ENCODE results near the gene HSPBP1. TPM values are rescaled to one million over a fixed set of nuclear protein-coding genes. Genes with fewer than 3 reads are reported as not detected.

Gene HSPBP1
- total and polyA plus RNA-seq, 9 of the 15 experiments (the other 6 are each of a cell fraction or from before 2014, with no cell fraction given), result 0.83 to 81.3 (median 21.8) TPM

DNA sequence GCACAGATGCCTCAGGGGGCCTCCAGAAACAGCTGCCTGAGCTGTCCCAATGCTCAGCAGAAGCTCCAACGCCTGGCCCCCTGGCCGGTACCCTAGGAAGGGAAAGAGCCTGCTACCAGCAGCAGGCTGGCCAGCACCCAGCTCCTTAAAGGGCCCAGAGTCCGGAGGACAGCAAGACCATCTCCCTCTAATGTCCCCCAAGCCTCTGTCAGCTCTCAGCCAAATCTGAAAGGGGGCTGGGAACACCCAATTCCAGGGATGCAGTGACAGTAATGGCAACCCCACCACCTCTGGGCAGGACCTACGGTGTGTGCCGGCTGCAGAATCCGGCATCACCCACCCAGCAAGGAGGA is 25.3 kb downstream of the HSPBP1 start:
- Histone ChIP-seq H3K9me3 (replicated peaks; ENCODE audit: control insufficient read depth, insufficient read depth, low read depth, low read length) (no peaks in the 10 kb centered on the region), H3K9ac (ENCODE audit: insufficient read depth in 1 of 2, low read depth in 2 of 2, low read length in 2 of 2) (peak overlapping the region in 1 of 2 experiments; percentile 80; a peak in 2 of 4 replicates), H3K36me3 (ENCODE audit: control insufficient read depth, insufficient read depth, low read length) (peaks cover 70% of the 10 kb centered on the region), H3K27ac (ENCODE audit: extremely low read depth, low read depth, low read length) (peak overlapping the region; percentile 20; the same call in 1 of the 3 replicates), H3K4me2 (ENCODE audit: insufficient read depth, low read length) (no peak overlapping the region), H4K20me1 (replicated peaks; ENCODE audit: control insufficient read depth, insufficient read depth, low read length) (peaks cover 66% of the 10 kb centered on the region), H3K9me1 (ENCODE audit: control insufficient read depth, insufficient read depth, low read length) (peaks cover 9% of the 10 kb centered on the region), H3K27me3 (ENCODE audit: control insufficient read depth in 2 of 2, insufficient read depth in 2 of 2, low read length in 2 of 2) (no peaks in the 10 kb centered on the region), H2AFZ (ENCODE audit: low read depth, low read length) (no peak overlapping the region), H3K4me3 (no peak overlapping the region), H3K4me1 (replicated peaks in 1 of 2; ENCODE audit: control insufficient read depth in 2 of 2, insufficient read depth in 2 of 2, low read length in 2 of 2) (peaks cover 27 to 54% of the 10 kb centered on the region in 2 experiments; a peak in 4 of 5 replicates), H3K79me2 (ENCODE audit: control insufficient read depth, insufficient read depth, low read length) (peaks cover 93% of the 10 kb centered on the region)
- intact Hi-C loops (cut with micrococcal nuclease) (no loop called here), in situ Hi-C loops (cut with MboI) (no loop called here)
- no TSS peak for BruUV-seq (replicated peaks)
- ChIA-PET CTCF (ENCODE audit: low intra/inter-chr PET ratio) (no interaction called here), POLR2A (interaction anchor here (0.6 to 2.1 kb wide), 7 partner anchors 9 to 199 kb away, joined by 3 to 7 read pairs (median 5); partner anchors contain the start of gene HSPBP1)
- 87% methylated on average over 6 of the region's 6 CpGs for WGBS (ENCODE audit: insufficient coverage, low coverage, missing lambda C conversion rate)
- ATAC-seq (no peak), DNase-seq (ENCODE audit: extremely low read depth in 1 of 4, low spot score in 3 of 4) (no peak), FAIRE-seq (no peak)
- TF ChIP-seq, protein P1, sequence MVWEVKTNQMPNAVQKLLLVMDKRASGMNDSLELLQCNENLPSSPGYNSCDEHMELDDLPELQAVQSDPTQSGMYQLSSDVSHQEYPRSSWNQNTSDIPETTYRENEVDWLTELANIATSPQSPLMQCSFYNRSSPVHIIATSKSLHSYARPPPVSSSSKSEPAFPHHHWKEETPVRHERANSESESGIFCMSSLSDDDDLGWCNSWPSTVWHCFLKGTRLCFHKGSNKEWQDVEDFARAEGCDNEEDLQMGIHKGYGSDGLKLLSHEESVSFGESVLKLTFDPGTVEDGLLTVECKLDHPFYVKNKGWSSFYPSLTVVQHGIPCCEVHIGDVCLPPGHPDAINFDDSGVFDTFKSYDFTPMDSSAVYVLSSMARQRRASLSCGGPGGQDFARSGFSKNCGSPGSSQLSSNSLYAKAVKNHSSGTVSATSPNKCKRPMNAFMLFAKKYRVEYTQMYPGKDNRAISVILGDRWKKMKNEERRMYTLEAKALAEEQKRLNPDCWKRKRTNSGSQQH (CRISPR knock-in tag; IDR thresholded peaks at IDR 0.05), result no peak
- TF ChIP-seq ZKSCAN8 (CRISPR knock-in tag; IDR thresholded peaks at IDR 0.05), result no peak
- TF ChIP-seq, protein P2, sequence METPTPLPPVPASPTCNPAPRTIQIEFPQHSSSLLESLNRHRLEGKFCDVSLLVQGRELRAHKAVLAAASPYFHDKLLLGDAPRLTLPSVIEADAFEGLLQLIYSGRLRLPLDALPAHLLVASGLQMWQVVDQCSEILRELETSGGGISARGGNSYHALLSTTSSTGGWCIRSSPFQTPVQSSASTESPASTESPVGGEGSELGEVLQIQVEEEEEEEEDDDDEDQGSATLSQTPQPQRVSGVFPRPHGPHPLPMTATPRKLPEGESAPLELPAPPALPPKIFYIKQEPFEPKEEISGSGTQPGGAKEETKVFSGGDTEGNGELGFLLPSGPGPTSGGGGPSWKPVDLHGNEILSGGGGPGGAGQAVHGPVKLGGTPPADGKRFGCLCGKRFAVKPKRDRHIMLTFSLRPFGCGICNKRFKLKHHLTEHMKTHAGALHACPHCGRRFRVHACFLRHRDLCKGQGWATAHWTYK (CRISPR knock-in tag; IDR thresholded peaks at IDR 0.05), result no peak
- no peak for TF ChIP-seq STAT5A (IDR thresholded peaks at IDR 0.05; ENCODE audit: borderline replicate concordance, low read length)
- TF ChIP-seq, protein P3, sequence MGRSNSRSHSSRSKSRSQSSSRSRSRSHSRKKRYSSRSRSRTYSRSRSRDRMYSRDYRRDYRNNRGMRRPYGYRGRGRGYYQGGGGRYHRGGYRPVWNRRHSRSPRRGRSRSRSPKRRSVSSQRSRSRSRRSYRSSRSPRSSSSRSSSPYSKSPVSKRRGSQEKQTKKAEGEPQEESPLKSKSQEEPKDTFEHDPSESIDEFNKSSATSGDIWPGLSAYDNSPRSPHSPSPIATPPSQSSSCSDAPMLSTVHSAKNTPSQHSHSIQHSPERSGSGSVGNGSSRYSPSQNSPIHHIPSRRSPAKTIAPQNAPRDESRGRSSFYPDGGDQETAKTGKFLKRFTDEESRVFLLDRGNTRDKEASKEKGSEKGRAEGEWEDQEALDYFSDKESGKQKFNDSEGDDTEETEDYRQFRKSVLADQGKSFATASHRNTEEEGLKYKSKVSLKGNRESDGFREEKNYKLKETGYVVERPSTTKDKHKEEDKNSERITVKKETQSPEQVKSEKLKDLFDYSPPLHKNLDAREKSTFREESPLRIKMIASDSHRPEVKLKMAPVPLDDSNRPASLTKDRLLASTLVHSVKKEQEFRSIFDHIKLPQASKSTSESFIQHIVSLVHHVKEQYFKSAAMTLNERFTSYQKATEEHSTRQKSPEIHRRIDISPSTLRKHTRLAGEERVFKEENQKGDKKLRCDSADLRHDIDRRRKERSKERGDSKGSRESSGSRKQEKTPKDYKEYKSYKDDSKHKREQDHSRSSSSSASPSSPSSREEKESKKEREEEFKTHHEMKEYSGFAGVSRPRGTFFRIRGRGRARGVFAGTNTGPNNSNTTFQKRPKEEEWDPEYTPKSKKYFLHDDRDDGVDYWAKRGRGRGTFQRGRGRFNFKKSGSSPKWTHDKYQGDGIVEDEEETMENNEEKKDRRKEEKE (IDR thresholded peaks at IDR 0.05; ENCODE audit: borderline replicate concordance in 1 of 2, control insufficient read depth in 1 of 2, low read depth in 2 of 2, low read length in 1 of 2), result no peak
- no peak for TF ChIP-seq MTA2 (IDR thresholded peaks at IDR 0.05; ENCODE audit: low read depth)
- TF ChIP-seq POLR2G (IDR thresholded peaks at IDR 0.05; ENCODE audit: low read depth, low read length), result peak; percentile 12; the same call in 1 of the 2 replicates
- TF ChIP-seq, protein P4, sequence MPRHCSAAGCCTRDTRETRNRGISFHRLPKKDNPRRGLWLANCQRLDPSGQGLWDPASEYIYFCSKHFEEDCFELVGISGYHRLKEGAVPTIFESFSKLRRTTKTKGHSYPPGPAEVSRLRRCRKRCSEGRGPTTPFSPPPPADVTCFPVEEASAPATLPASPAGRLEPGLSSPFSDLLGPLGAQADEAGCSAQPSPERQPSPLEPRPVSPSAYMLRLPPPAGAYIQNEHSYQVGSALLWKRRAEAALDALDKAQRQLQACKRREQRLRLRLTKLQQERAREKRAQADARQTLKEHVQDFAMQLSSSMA (CRISPR knock-in tag; IDR thresholded peaks at IDR 0.05), result no peak
